Activated CD4-positive, alpha-beta T cell treated with anti-CD3 and anti-CD28 coated beads for 36 hours (primary cell): ENCODE measurements around the gene TBX10. TPM values are rescaled to one million over a fixed set of nuclear protein-coding genes. Genes with fewer than 3 reads are reported as not detected.
"Not testable (repeated sequence)": the region's sequence is repeated elsewhere in the genome, so short reads cannot be mapped to it uniquely, and the experiment has no call there.

Experiments used
- ATAC-seq: fragments of 200-7000 bp; cut with Tn5 transposase; one replicate; pipeline ENCODE4 v1.10.0; 2021; ENCODE audit warnings: mild to moderate bottlenecking, moderate library complexity
- CTCF ChIA-PET: fragments of 350-600 bp; sonication (Branson Sonifier 250); formaldehyde crosslinking; loops from one replicate; lab custom pipeline; 2021; ENCODE audit warnings: antibody characterized with exemption; lab: Charles Lee
- POLR2A ChIA-PET: fragments of 350-600 bp; sonication (Branson Sonifier 250); formaldehyde crosslinking; loops from one replicate; lab custom pipeline; 2021; ENCODE audit warnings: antibody characterized with exemption, inconsistent platforms; lab: Charles Lee
- DNase-seq: peaks from one replicate; pipeline ENCODE4 v3.0.0-alpha.2; 2020
- H3K27ac Mint-ChIP-seq: one replicate; pipeline ENCODE4 v1.8.0; 2021; ENCODE audit warnings: mixed read lengths
- H3K27me3 Mint-ChIP-seq: one replicate; pipeline ENCODE4 v1.8.0; 2021; ENCODE audit warnings: mixed read lengths
- H3K36me3 Mint-ChIP-seq: one replicate; pipeline ENCODE4 v1.8.0; 2021; ENCODE audit warnings: low read depth, mixed read lengths
- H3K4me1 Mint-ChIP-seq: one replicate; pipeline ENCODE4 v1.8.0; 2021; ENCODE audit warnings: mixed read lengths
- H3K4me3 Mint-ChIP-seq: one replicate; pipeline ENCODE4 v1.8.0; 2021; ENCODE audit warnings: mild to moderate bottlenecking, moderate library complexity, mixed read lengths
- H3K9me3 Mint-ChIP-seq: one replicate; pipeline ENCODE4 v1.8.0; 2021; ENCODE audit warnings: low read depth, mixed read lengths
- intact Hi-C, 2 experiments: fragments of 100-400 bp; cut with DNase I in 1 of 2; cut with micrococcal nuclease in 1 of 2; formaldehyde crosslinking; loops; one replicate each; pipeline versions ENCODE4 v1.14.2 to v1.15.1; 2022 to 2024; cut with DNase I, micrococcal nuclease
- total RNA-seq, 2 experiments: library from RNA; stranded (reverse); gene quantifications; one replicate each; pipeline ENCODE4 v1.2.3, GENCODE V29; 2021

Gene TBX10
- total RNA-seq, 2 experiments from 2014 or later: not detected

- POLR2A ChIA-PET: no interaction called here
- Mint-ChIP-seq H3K27ac (no peak overlapping the region), H3K27me3 (peaks cover 3% of the 10 kb centered on the region), H3K4me1 (no peaks in the 10 kb centered on the region), H3K4me3 (no peak overlapping the region), H3K36me3 (no peaks in the 10 kb centered on the region), H3K9me3 (no peaks in the 10 kb centered on the region)
- DNase-seq: no peak
- ATAC-seq: no peak
- CTCF ChIA-PET: interaction anchor here (0.6 kb wide), 1 partner anchor 751 kb away, joined by 3 read pairs; no protein-coding TSS in a partner anchor
- intact Hi-C loops: no loop called here
These were observed 23.4 kb upstream of the TBX10 start for GRCh38 chr11:67662835-67663531.

- Mint-ChIP-seq H3K4me1 (peaks cover 7% of the 10 kb centered on the region), H3K9me3 (no peaks in the 10 kb centered on the region), H3K27ac (no peak overlapping the region), H3K36me3 (no peaks in the 10 kb centered on the region), H3K27me3 (peaks cover 3% of the 10 kb centered on the region), H3K4me3 (no peak overlapping the region)
- POLR2A ChIA-PET: no interaction called here
- intact Hi-C loops: no loop called here
- DNase-seq: no peak
- CTCF ChIA-PET: interaction anchor here (0.7 kb wide), 1 partner anchor 131 kb away, joined by 3 read pairs; no protein-coding TSS in a partner anchor
- no peak for ATAC-seq
These were observed 22.7 kb upstream of the TBX10 start for GRCh38 chr11:67662142-67662834.

DNA sequence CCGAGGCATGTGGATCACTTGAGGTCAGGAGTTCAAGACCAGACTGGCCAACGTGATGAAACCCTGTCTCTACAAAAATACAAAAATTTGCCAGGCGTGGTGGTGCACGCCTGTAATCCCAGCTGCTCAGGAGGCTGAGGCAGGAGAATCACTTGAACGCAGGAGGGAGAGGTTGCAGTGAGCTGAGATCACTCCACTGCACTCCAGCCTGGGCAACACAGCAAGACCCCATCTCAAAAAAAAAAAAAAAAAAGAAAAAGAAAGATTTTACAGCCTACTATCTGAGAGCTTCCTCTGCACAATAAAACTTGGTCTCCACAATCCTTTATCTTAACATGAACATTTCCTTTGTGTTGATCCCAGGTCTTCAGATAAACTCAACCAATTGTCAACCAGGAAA lies 21.2 kb upstream of the TBX10 start:
- H3K9me3 Mint-ChIP-seq, intact Hi-C loops, H3K4me3 Mint-ChIP-seq, DNase-seq, H3K27me3 Mint-ChIP-seq, CTCF ChIA-PET, H3K4me1 Mint-ChIP-seq, ATAC-seq, H3K27ac Mint-ChIP-seq, POLR2A ChIA-PET, H3K36me3 Mint-ChIP-seq: not testable (repeated sequence)

DNA sequence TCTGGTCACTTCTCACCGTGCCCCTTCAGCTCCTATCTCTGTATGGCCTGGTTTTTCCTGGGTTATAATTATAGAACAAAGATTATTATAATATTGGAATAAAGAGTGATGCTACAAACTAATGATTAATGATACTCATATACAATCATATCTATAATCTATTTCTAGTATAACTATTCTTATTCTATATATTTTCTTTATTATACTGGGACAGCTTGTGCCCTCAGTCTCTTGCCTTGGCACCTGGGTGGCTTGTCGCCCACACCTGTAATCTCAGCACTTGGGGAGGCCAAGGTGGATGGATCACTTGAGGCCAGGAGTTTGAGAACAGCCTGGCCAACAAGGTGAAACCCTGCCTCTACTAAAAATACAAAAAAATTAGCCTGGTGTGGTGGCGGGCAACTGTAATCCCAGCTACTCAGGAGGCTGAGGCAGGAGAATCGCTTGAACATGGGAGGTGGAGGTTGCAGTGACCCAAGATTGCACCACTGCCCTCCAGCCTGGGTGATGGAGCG lies 20.1 kb upstream of the TBX10 start:
- H3K27me3 Mint-ChIP-seq, H3K36me3 Mint-ChIP-seq, H3K27ac Mint-ChIP-seq, ATAC-seq, H3K4me3 Mint-ChIP-seq, DNase-seq, H3K9me3 Mint-ChIP-seq, H3K4me1 Mint-ChIP-seq, POLR2A ChIA-PET: not testable (repeated sequence)
- intact Hi-C loops: loop anchor here (1.0 kb wide), 2 partner anchors 30 to 45 kb away; partner anchors contain the start of gene NUDT8 (in 2 of the 2)
- CTCF ChIA-PET: interaction anchor here (0.6 to 4.5 kb wide), 8 partner anchors 8 to 52 kb away, joined by 3 to 42 read pairs (median 4); partner anchors contain the start of gene NUDT8

DNA sequence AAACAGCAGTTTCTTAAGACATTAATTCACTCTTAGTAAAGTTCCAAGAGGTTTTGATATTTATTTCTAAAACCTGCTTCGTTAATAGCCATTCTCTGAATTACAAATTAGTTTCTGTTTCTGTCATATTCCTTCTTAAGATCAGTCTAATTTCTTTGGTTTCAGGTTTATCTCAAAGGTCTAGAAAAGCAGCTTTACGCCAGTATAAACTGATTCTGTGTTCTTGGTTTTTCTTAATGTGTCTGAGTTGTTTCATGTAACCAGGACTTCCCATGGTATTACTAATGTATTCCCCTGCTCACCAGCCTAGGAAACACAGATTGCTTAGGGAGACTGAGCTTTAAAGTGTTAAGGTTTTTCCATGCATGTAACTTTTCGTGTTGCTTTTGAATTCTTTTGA lies 17.7 kb upstream of the TBX10 start:
- no peaks in the 10 kb centered on the region for H3K9me3 Mint-ChIP-seq
- intact Hi-C loops: no loop called here
- peak; percentile 68 for ATAC-seq
- ChIA-PET CTCF (interaction anchor here (0.8 to 4.5 kb wide), 6 partner anchors 9 to 79 kb away, joined by 3 to 42 read pairs (median 6); partner anchors contain the start of gene NUDT8), POLR2A (interaction anchor here (0.6 kb wide), 1 partner anchor 831 kb away, joined by 3 read pairs; no protein-coding TSS in a partner anchor)
- H3K4me1 Mint-ChIP-seq: peaks cover 8% of the 10 kb centered on the region
- H3K27ac Mint-ChIP-seq: no peak overlapping the region
- peaks cover 3% of the 10 kb centered on the region for H3K27me3 Mint-ChIP-seq
- no peak overlapping the region for H3K4me3 Mint-ChIP-seq
- DNase-seq: no peak
- no peaks in the 10 kb centered on the region for H3K36me3 Mint-ChIP-seq

GRCh38 chr11:67656278-67656922 lies 16.8 kb upstream of the TBX10 start:
- ATAC-seq (peak; percentile 37), DNase-seq (no peak)
- Mint-ChIP-seq H3K27ac (no peak overlapping the region), H3K4me1 (peaks cover 8% of the 10 kb centered on the region), H3K9me3 (no peaks in the 10 kb centered on the region), H3K4me3 (no peak overlapping the region), H3K36me3 (no peaks in the 10 kb centered on the region), H3K27me3 (peaks cover 3% of the 10 kb centered on the region)
- ChIA-PET CTCF (interaction anchor here (0.6 to 4.5 kb wide), 4 partner anchors 10 to 78 kb away, joined by 3 to 42 read pairs (median 7); partner anchors contain the start of gene NUDT8), POLR2A (no interaction called here)
- intact Hi-C loops: no loop called here

DNA sequence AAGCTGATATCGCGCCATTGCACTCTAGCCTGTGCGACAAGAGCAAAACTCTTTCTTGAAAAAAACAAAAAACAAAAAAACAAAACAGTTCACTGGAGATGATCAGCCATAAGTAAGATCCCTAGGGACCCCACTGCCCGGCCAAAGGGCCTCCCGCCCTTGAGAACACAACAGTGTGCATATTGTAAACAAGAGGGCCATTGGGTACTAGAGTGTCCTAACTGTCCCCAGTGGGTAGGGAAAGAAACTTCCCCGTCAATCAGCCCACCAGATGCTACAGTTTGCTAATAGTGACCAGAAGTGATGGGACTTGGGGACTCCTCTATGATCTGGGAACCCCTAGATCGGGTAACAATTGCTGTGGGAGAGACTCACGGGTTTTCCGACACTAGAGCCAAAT lies 14.7 kb upstream of the TBX10 start:
- no peaks in the 10 kb centered on the region for H3K27me3 Mint-ChIP-seq
- ATAC-seq (no peak), DNase-seq (no peak)
- H3K4me3 Mint-ChIP-seq: no peak overlapping the region
- POLR2A ChIA-PET: no interaction called here
- no peak overlapping the region for H3K27ac Mint-ChIP-seq
- H3K4me1 Mint-ChIP-seq: peaks cover 24% of the 10 kb centered on the region
- intact Hi-C loops: no loop called here
- H3K36me3 Mint-ChIP-seq: no peaks in the 10 kb centered on the region
- CTCF ChIA-PET: interaction anchor here (0.6 to 1.2 kb wide), 2 partner anchors 27 to 66 kb away, joined by 3 to 5 read pairs; no protein-coding TSS in a partner anchor
- no peaks in the 10 kb centered on the region for H3K9me3 Mint-ChIP-seq

DNA sequence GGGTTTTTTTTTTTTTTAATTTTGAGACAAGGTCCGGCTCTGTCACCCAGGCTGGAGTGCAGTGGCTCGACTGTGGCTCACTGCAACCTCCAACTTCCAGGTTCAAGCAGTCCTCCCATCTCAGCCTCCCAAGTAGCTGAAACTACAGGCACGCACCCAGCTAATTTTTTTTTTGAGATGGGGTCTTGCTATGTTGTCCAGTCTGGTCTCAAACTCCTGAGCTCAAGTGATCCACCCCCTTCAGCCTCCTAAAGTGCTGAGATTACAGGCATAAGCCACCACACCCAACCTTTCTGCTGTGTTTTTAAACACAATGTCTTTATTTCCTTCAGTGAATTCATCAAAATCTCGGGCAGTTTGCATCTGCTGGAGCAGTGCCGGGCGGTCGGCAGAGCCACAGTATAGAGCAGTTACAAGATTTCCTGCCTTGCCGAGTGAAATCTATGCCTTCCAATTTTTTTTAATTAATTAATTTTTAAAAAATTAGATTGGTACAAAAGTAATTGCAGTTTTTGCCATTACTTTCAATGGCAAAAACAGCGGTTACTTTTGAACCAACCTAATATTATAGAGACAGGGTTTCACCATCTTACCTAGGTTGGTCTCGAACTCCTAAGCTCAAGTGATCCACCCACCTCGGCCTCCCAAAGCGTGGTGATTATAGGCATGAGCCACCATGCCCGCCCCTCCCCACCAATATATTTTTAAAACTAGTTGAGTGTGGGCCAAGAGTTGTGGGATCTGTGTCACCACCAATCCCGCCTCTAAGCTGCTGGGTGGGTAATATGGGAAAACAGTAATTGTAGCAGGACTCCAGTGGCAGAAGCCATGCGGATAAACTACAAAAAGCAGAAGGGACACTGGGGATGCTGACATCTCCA lies 13.6 kb upstream of the TBX10 start:
- Mint-ChIP-seq H3K27ac (no peak overlapping the region), H3K4me1 (peaks cover 27% of the 10 kb centered on the region), H3K27me3 (no peaks in the 10 kb centered on the region), H3K4me3 (no peak overlapping the region), H3K9me3 (no peaks in the 10 kb centered on the region), H3K36me3 (no peaks in the 10 kb centered on the region)
- no peak for DNase-seq
- POLR2A ChIA-PET: no interaction called here
- intact Hi-C loops: no loop called here
- no peak for ATAC-seq
- CTCF ChIA-PET: interaction anchor here (1.2 kb wide), 1 partner anchor 26 kb away, joined by 5 read pairs; no protein-coding TSS in a partner anchor

DNA sequence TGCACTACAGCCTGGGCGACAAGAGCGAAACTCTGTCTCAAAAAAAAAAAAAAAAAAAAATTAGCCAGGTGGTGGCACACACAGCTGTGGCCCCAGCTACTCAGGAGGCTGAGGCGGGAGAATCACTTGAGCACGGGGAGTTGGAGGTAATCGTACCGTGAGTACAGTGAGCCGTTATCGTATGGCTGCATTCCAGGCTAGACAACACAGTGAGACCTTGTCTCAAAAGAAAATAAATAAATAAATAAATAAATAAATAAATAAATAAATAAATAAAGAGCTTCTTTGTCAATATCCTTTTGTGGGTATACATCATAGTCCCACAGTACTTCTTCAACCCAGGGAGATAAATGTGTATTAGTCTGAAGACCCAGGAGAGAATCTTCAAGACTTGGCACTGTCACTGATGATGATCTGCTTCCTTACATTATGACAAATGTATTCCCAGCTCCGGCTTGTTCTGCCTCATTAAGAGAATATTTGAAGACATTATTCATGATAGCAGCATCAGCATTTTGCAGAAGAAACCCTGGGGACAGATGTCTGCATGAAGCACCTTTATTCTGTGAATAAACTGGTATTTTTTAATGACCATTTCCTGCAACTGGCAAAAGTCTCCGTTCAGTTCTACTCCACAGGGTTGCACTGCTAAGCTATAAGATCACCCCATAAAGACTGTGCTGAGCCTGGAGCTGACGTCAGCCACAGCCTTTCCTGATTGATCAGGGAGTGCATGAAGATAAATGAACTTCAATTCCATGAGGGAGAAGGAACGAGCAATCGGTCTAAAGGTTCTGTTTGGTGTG lies 12.6 kb upstream of the TBX10 start:
- ChIA-PET CTCF (interaction anchor here (0.6 to 2.0 kb wide), 4 partner anchors 7 to 1106 kb away, joined by 3 to 9 read pairs (median 4); partner anchors contain the start of genes NUDT8 and ZDHHC24), POLR2A (interaction anchor here (0.9 to 1.5 kb wide), 2 partner anchors 13 to 19 kb away, joined by 3 to 4 read pairs; partner anchors contain the start of gene TBX10)
- ATAC-seq: no peak
- no peaks in the 10 kb centered on the region for H3K9me3 Mint-ChIP-seq
- no peaks in the 10 kb centered on the region for H3K36me3 Mint-ChIP-seq
- DNase-seq: no peak
- no peak overlapping the region for H3K27ac Mint-ChIP-seq
- peaks cover 23% of the 10 kb centered on the region for H3K4me1 Mint-ChIP-seq
- H3K27me3 Mint-ChIP-seq: no peaks in the 10 kb centered on the region
- intact Hi-C loops: no loop called here
- H3K4me3 Mint-ChIP-seq: no peak overlapping the region
